Activated CD8-positive, alpha-beta T cell treated with anti-CD3 and anti-CD28 coated beads for 36 hours (primary cell): ENCODE data around the gene RHOA. TPM values are rescaled to one million over a fixed set of nuclear protein-coding genes. Genes with fewer than 3 reads are reported as not detected.
A peak's percentile ranks its signal among the peaks of the same experiment; 100 is the strongest.

Source experiments
- ATAC-seq: fragments of 200-7000 bp; cut with Tn5 transposase; one replicate; pipeline ENCODE4 v1.10.0; 2021; ENCODE audit warnings: mild to moderate bottlenecking, moderate library complexity
- CTCF ChIA-PET: fragments of 350-600 bp; sonication (Branson Sonifier 250); formaldehyde crosslinking; loops from one replicate; lab custom pipeline; 2021; ENCODE audit warnings: antibody characterized with exemption; lab: Charles Lee
- POLR2A ChIA-PET: fragments of 350-600 bp; sonication (Branson Sonifier 250); formaldehyde crosslinking; loops from one replicate; lab custom pipeline; 2021; ENCODE audit warnings: antibody characterized with exemption; lab: Charles Lee
- DNase-seq: peaks from one replicate; pipeline ENCODE4 v3.0.0-alpha.2; 2020
- H3K27ac Mint-ChIP-seq: one replicate; pipeline ENCODE4 v1.8.0; 2021; ENCODE audit warnings: mild to moderate bottlenecking, mixed read lengths
- H3K27me3 Mint-ChIP-seq: one replicate; pipeline ENCODE4 v1.8.0; 2021; ENCODE audit warnings: mixed read lengths
- H3K36me3 Mint-ChIP-seq: one replicate; pipeline ENCODE4 v1.8.0; 2021; ENCODE audit warnings: low read depth, mixed read lengths
- H3K4me1 Mint-ChIP-seq: one replicate; pipeline ENCODE4 v1.8.0; 2021; ENCODE audit warnings: low read depth, mixed read lengths
- H3K4me3 Mint-ChIP-seq: one replicate; pipeline ENCODE4 v1.8.0; 2021; ENCODE audit warnings: mild to moderate bottlenecking, moderate library complexity, mixed read lengths
- H3K9me3 Mint-ChIP-seq: one replicate; pipeline ENCODE4 v1.8.0; 2021; ENCODE audit warnings: mixed read lengths
- CTCF ChIP-seq: fragments of 200-600 bp; IDR thresholded peaks from one replicate; pipeline ENCODE4 v1.8.0; 2022; ENCODE audit warnings: antibody characterized with exemption, mild to moderate bottlenecking
- intact Hi-C: fragments of 100-400 bp; cut with micrococcal nuclease; formaldehyde crosslinking; loops from one replicate; pipeline ENCODE4 v1.10.0; 2022
- total RNA-seq, 2 experiments: library from RNA; stranded (reverse); gene quantifications; one replicate each; pipeline ENCODE4 v1.2.3, GENCODE V29; 2021

Gene RHOA
- total RNA-seq, 2 experiments from 2014 or later, result 432 to 437 TPM

GRCh38 chr3:49341996-49342395 lies 69.8 kb downstream of the RHOA start:
- POLR2A ChIA-PET, result interaction anchor here (0.9 to 1.0 kb wide), 2 partner anchors 30 to 87 kb away, joined by 3 read pairs; no protein-coding TSS in a partner anchor
- Mint-ChIP-seq H3K9me3 (no peaks in the 10 kb centered on the region), H3K4me1 (peaks cover 35% of the 10 kb centered on the region)

GRCh38 chr3:49339941-49340800 lies 71.6 kb downstream of the RHOA start, which contains the start of gene USP4:
TSS of gene USP4 (minus strand) at chr3:49340053. CDS start at chr3:49340024, 29 bp downstream.
- peak; percentile 97 for DNase-seq
- ChIA-PET POLR2A (interaction anchor here (0.6 to 3.1 kb wide), 34 partner anchors 10 to 833 kb away, joined by 3 to 37 read pairs (median 4); partner anchors contain the start of genes C3orf62, DAG1, GPX1 and NICN1), CTCF (interaction anchor here (0.7 to 2.6 kb wide), 25 partner anchors 9 to 200 kb away, joined by 3 to 31 read pairs (median 4); partner anchors contain the start of genes DAG1, GPX1, KLHDC8B and RHOA)
- Mint-ChIP-seq H3K4me3 (peak within 1 kb of the TSS; percentile 97), H3K27me3 (no peaks in the 10 kb centered on the region), H3K36me3 (peaks cover 11% of the 10 kb centered on the region), H3K4me1 (peaks cover 40% of the 10 kb centered on the region), H3K27ac (peak within 1 kb of the TSS; percentile 96), H3K9me3 (no peaks in the 10 kb centered on the region)
- intact Hi-C loops, result loop anchor here (1.0 kb wide), 2 partner anchors 72 to 109 kb away; partner anchors contain the start of gene TCTA
- ATAC-seq, result peak; percentile 86
- TF ChIP-seq CTCF, result no peak

More at GRCh38 chr3:49341996-49342395, 69.8 kb downstream of the RHOA start:
- Mint-ChIP-seq H3K4me3 (peak overlapping the region; percentile 10), H3K36me3 (peaks cover 7% of the 10 kb centered on the region), H3K27ac (peak overlapping the region; percentile 96), H3K27me3 (no peaks in the 10 kb centered on the region)
- TF ChIP-seq CTCF, result no peak
- CTCF ChIA-PET, result interaction anchor here (0.8 kb wide), 1 partner anchor 107 kb away, joined by 6 read pairs; no protein-coding TSS in a partner anchor
- DNase-seq (peak; percentile 26), ATAC-seq (no peak)
- intact Hi-C loops, result no loop called here

- ChIA-PET CTCF (interaction anchor here (0.9 to 3.0 kb wide), 20 partner anchors 10 to 169 kb away, joined by 3 to 31 read pairs (median 6); partner anchors contain the start of genes DAG1, GPX1, KLHDC8B and RHOA), POLR2A (interaction anchor here (0.6 to 3.1 kb wide), 30 partner anchors 11 to 832 kb away, joined by 3 to 37 read pairs (median 4); partner anchors contain the start of genes C3orf62, DAG1, GPX1 and NICN1)
- Mint-ChIP-seq H3K27me3 (no peaks in the 10 kb centered on the region), H3K4me1 (peaks cover 39% of the 10 kb centered on the region), H3K4me3 (peak overlapping the region; percentile 97), H3K27ac (peak overlapping the region; percentile 96), H3K36me3 (peaks cover 17% of the 10 kb centered on the region), H3K9me3 (no peaks in the 10 kb centered on the region)
- DNase-seq (no peak), ATAC-seq (peak; percentile 2)
- intact Hi-C loops, result no loop called here
- TF ChIP-seq CTCF, result no peak
Observed at GRCh38 chr3:49339581-49339940, 72.2 kb downstream of the RHOA start.

GRCh38 chr3:49333916-49334633 lies 77.7 kb downstream of the RHOA start:
- Mint-ChIP-seq H3K27me3 (no peaks in the 10 kb centered on the region), H3K36me3 (peaks cover 43% of the 10 kb centered on the region), H3K27ac (peak overlapping the region; percentile 82), H3K4me1 (peaks cover 31% of the 10 kb centered on the region), H3K4me3 (no peak overlapping the region), H3K9me3 (no peaks in the 10 kb centered on the region)
- CTCF ChIA-PET, result interaction anchor here (1.2 to 3.2 kb wide), 3 partner anchors 10 to 115 kb away, joined by 5 to 19 read pairs (median 11); no protein-coding TSS in a partner anchor
- intact Hi-C loops, result no loop called here
- TF ChIP-seq CTCF, result no peak
- DNase-seq, result no peak
- ATAC-seq, result no peak
- POLR2A ChIA-PET, result interaction anchor here (0.6 kb wide), 1 partner anchor 793 kb away, joined by 3 read pairs; no protein-coding TSS in a partner anchor
